ENCODE measurements around the gene ANHX.
"Not testable (repeated sequence)": the region's sequence is repeated elsewhere in the genome, so short reads cannot be mapped to it uniquely, and the experiment has no call there.

GRCh38 chr12:133264668-133265067, 29.0 kb upstream of the ANHX start:
- TF ChIP-seq, protein P1, sequence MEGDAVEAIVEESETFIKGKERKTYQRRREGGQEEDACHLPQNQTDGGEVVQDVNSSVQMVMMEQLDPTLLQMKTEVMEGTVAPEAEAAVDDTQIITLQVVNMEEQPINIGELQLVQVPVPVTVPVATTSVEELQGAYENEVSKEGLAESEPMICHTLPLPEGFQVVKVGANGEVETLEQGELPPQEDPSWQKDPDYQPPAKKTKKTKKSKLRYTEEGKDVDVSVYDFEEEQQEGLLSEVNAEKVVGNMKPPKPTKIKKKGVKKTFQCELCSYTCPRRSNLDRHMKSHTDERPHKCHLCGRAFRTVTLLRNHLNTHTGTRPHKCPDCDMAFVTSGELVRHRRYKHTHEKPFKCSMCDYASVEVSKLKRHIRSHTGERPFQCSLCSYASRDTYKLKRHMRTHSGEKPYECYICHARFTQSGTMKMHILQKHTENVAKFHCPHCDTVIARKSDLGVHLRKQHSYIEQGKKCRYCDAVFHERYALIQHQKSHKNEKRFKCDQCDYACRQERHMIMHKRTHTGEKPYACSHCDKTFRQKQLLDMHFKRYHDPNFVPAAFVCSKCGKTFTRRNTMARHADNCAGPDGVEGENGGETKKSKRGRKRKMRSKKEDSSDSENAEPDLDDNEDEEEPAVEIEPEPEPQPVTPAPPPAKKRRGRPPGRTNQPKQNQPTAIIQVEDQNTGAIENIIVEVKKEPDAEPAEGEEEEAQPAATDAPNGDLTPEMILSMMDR (conservative IDR thresholded peaks at IDR 0.05) = not testable (repeated sequence)
- not testable (repeated sequence) for TF ChIP-seq ZFX (IDR thresholded peaks at IDR 0.05)

Measured in C4-2B (cell line).